K562 (cell line): ENCODE results near the gene DDOST. TPM values are rescaled to one million over a fixed set of nuclear protein-coding genes. Genes with fewer than 3 reads are reported as not detected.
A peak's percentile ranks its signal among the peaks of the same experiment; 100 is the strongest.

Experiments
- ATAC-seq: fragments of 200-7000 bp; cut with Tn5 transposase; 3 replicates; pipeline ENCODE4 v1.9.1; 2020; ENCODE audit warnings: moderate library complexity
- BruUV-seq: library from RNA; stranded (reverse); fragments of 400-500 nt; replicated peaks from 2 replicates; lab custom pipeline; 2021; lab: Mats Ljungman, UMichigan
- CTCF ChIA-PET: fragments of 300-600 bp; formaldehyde crosslinking; extraction: SDS; loops from one replicate; lab custom pipeline; 2021; ENCODE audit warnings: low intra/inter-chr PET ratio; lab: Yijun Ruan, JAX
- POLR2A ChIA-PET: fragments of 300-600, 350-650 bp; sonication (Branson Sonifier 250); formaldehyde crosslinking; extraction: SDS; loops from one replicate; lab custom pipeline; 2021; ENCODE audit warnings: antibody characterized with exemption, inconsistent platforms; lab: Yijun Ruan, JAX
- DNase-seq, 4 experiments: peaks; one replicate each; pipeline versions ENCODE4 v3.0.0 to v3.0.0-alpha.2; 2011 to 2018; ENCODE audit warnings: low spot score in 3 of 4, mixed read lengths in 3 of 4; ENCODE audit errors: extremely low read depth in 1 of 4
- FAIRE-seq: peaks from 2 replicates; lab custom pipeline; 2011; peaks lifted over from hg19 to GRCh38; lab: Jason Lieb, UNC
- H2AFZ ChIP-seq: 2 replicates; pipeline ENCODE4 v1.6.0; 2011; ENCODE audit warnings: low read depth, low read length, control low read depth, inconsistent platforms
- H3K27ac ChIP-seq: fragments of 200-600 bp; 3 replicates; pipeline ENCODE4 v1.8.0; 2011; ENCODE audit warnings: low read depth, mild to moderate bottlenecking, control low read depth, inconsistent platforms, low read length, moderate library complexity, mixed read lengths; ENCODE audit errors: extremely low read depth
- H3K27me3 ChIP-seq, 2 experiments: fragments of 300-600 bp in 1 of 2; 2 replicates in 1 of 2; 3 replicates in 1 of 2; pipeline versions ENCODE4 v1.6.0 to v1.8.0; 2011; ENCODE audit warnings: inconsistent platforms in 2 of 2, low read length in 2 of 2, mild to moderate bottlenecking in 1 of 2, mixed read lengths in 1 of 2, moderate library complexity in 1 of 2; ENCODE audit not compliant: control insufficient read depth in 2 of 2, insufficient read depth in 2 of 2
- H3K36me3 ChIP-seq: fragments of 300-600 bp; 3 replicates; pipeline ENCODE4 v1.8.0; 2011; ENCODE audit warnings: mild to moderate bottlenecking, low read length, inconsistent platforms; ENCODE audit not compliant: control insufficient read depth, insufficient read depth
- H3K4me1 ChIP-seq, 2 experiments: fragments of 200-600 bp in 1 of 2; replicated peaks in 1 of 2; 2 replicates in 1 of 2; 3 replicates in 1 of 2; pipeline versions ENCODE4 v1.5.1 to v1.8.0; 2011; ENCODE audit warnings: inconsistent platforms in 2 of 2, low read length in 2 of 2, mild to moderate bottlenecking in 1 of 2, mixed read lengths in 1 of 2, moderate library complexity in 1 of 2; ENCODE audit not compliant: control insufficient read depth in 2 of 2, insufficient read depth in 2 of 2
- H3K4me2 ChIP-seq: 2 replicates; pipeline ENCODE4 v1.6.1; 2011; ENCODE audit warnings: low read length, control low read depth, inconsistent platforms, mixed read lengths; ENCODE audit not compliant: insufficient read depth
- H3K4me3 ChIP-seq: fragments of 200-600 bp; sonication (generic), shearing (Covaris generic); 2 replicates; pipeline ENCODE4 v1.5.1; 2016; ENCODE audit warnings: control low read depth, inconsistent platforms
- H3K79me2 ChIP-seq: fragments of 200-600 bp; 3 replicates; pipeline ENCODE4 v1.8.0; 2011; ENCODE audit warnings: low read length, inconsistent platforms; ENCODE audit not compliant: control insufficient read depth, insufficient read depth
- H3K9ac ChIP-seq, 2 experiments: 2 replicates each; pipeline versions ENCODE4 v1.6.0 to v1.6.1; 2011; ENCODE audit warnings: low read depth in 2 of 2, low read length in 2 of 2, control low read depth in 1 of 2, inconsistent platforms in 1 of 2, mild to moderate bottlenecking in 1 of 2, mixed read lengths in 1 of 2; ENCODE audit not compliant: insufficient read depth in 1 of 2
- H3K9me1 ChIP-seq: one replicate; pipeline ENCODE4 v1.6.0; 2011; ENCODE audit warnings: inconsistent platforms, mild to moderate bottlenecking, low read length, moderate library complexity; ENCODE audit not compliant: control insufficient read depth, insufficient read depth
- H3K9me3 ChIP-seq: replicated peaks from 2 replicates; pipeline ENCODE4 v1.5.1; 2011; ENCODE audit warnings: low read depth, low read length, inconsistent platforms; ENCODE audit not compliant: control insufficient read depth, insufficient read depth
- H4K20me1 ChIP-seq: replicated peaks from 2 replicates; pipeline ENCODE4 v1.6.1; 2011; ENCODE audit warnings: low read length, inconsistent platforms, mixed read lengths; ENCODE audit not compliant: control insufficient read depth, insufficient read depth
- ATF4 ChIP-seq: fragments of 450-650 bp; formaldehyde crosslinking; IDR thresholded peaks from 2 replicates; pipeline ENCODE4 v1.4.0; 2022; ENCODE audit warnings: mild to moderate bottlenecking, moderate library complexity
- CC2D1A ChIP-seq: fragments of 450-650 bp; IDR thresholded peaks from 2 replicates; pipeline ENCODE4 v1.6.1; 2017; ENCODE audit warnings: mild to moderate bottlenecking
- ETV5 ChIP-seq: sonication (generic); formaldehyde crosslinking; IDR thresholded peaks from 2 replicates; pipeline ENCODE4 v1.4.0; 2020; ENCODE audit warnings: low read depth, mild to moderate bottlenecking, missing genetic modification reagents
- GABPB1 ChIP-seq: sonication (generic); formaldehyde crosslinking; IDR thresholded peaks from 2 replicates; pipeline ENCODE4 v1.8.0; 2022; ENCODE audit warnings: mild to moderate bottlenecking, missing genetic modification reagents
- GATAD2A ChIP-seq: fragments of 450-650 bp; IDR thresholded peaks from 2 replicates; pipeline ENCODE4 v1.6.1; 2017
- MAFK ChIP-seq: IDR thresholded peaks from 2 replicates; pipeline ENCODE4 v1.6.1; 2011; ENCODE audit warnings: low read length, improper control_type of control experiment
- MECOM ChIP-seq: fragments of 250-450 bp; sonication (Bioruptor Pico); IDR thresholded peaks from 2 replicates; pipeline ENCODE4 v1.8.0; 2022; ENCODE audit warnings: inconsistent platforms
- PHF20 ChIP-seq: fragments of 450-650 bp; IDR thresholded peaks from 2 replicates; pipeline ENCODE4 v1.6.1; 2018; ENCODE audit not compliant: partially characterized antibody
- POLR2H ChIP-seq: IDR thresholded peaks from 2 replicates; pipeline ENCODE4 v1.6.1; 2016; ENCODE audit warnings: missing genetic modification characterization, low read depth, mild to moderate bottlenecking, control low read depth, missing compliant biosample characterization, moderate library complexity
- SIN3B ChIP-seq: fragments of 450-650 bp; IDR thresholded peaks from 2 replicates; pipeline ENCODE4 v1.6.1; 2017; ENCODE audit warnings: low read depth, mild to moderate bottlenecking, moderate library complexity
- SPI1 ChIP-seq: IDR thresholded peaks from 2 replicates; pipeline ENCODE4 v1.6.1; 2011; ENCODE audit warnings: low read depth, low read length, control low read depth, borderline replicate concordance
- USF2 ChIP-seq: sonication (generic); formaldehyde crosslinking; IDR thresholded peaks from 2 replicates; pipeline ENCODE4 v1.5.0; 2020; ENCODE audit warnings: missing genetic modification reagents
- ZNF507 ChIP-seq: conservative IDR thresholded peaks from 2 replicates; pipeline ENCODE4 v1.6.1; 2017; ENCODE audit warnings: missing genetic modification characterization, missing compliant biosample characterization
- ZNF609 ChIP-seq: sonication (generic); formaldehyde crosslinking; IDR thresholded peaks from 2 replicates; pipeline ENCODE4 v1.8.1; 2023; ENCODE audit warnings: missing genetic modification reagents, mild to moderate bottlenecking, borderline replicate concordance
- WGBS: fragments of 100-300 bp; shearing (Covaris generic); methylation state at CpG from one replicate; pipeline ENCODE4 v1.1.6; 2016; ENCODE audit warnings: low coverage, mixed read lengths; ENCODE audit not compliant: insufficient coverage; ENCODE audit errors: missing lambda C conversion rate; 5-methylcytosine and 5-hydroxymethylcytosine counted together
- in situ Hi-C: fragments of 300-500 bp; cut with MboI; formaldehyde crosslinking; loops from 4 replicates; pipeline ENCODE4 v1.15.0; 2018; ENCODE audit warnings: inconsistent platforms, mixed read lengths
- intact Hi-C: fragments of 100-400 bp; cut with micrococcal nuclease; formaldehyde crosslinking; loops from 2 replicates; pipeline ENCODE4 v1.14.2; 2022
- polyA plus RNA-seq, 8 experiments: library from polyadenylated mRNA; depleted of rRNA in 4 of 8; stranded (reverse) in 5 of 8; unstranded in 3 of 8; fragments of >200 nt; fragmentation: Nextera tagmentation in 2 of 8; fragmentation: Illumina TruSeq in 1 of 8; extraction: Ambion mirVana in 2 of 8; extraction: Trizol in 1 of 8; gene quantifications; 2 replicates each; pipeline versions ENCODE4 v1.2.1 to v1.2.3, GENCODE V29; 2011 to 2014; ENCODE audit warnings: inconsistent platforms in 1 of 8, missing spikeins in 1 of 8
- total RNA-seq, 7 experiments: library from RNA; depleted of rRNA in 6 of 7; stranded (reverse); fragments of >200 nt in 6 of 7; fragmentation: Illumina TruSeq in 2 of 7; extraction: Trizol in 2 of 7; gene quantifications; 2 replicates each; pipeline versions ENCODE4 v1.2.1 to v1.2.3, GENCODE V29; 2011 to 2021; ENCODE audit warnings: low replicate concordance in 1 of 7
- TF ChIP-seq, protein P1 (sequence below): fragments of 250-450 bp; sonication (Bioruptor Pico); IDR thresholded peaks from 2 replicates; pipeline ENCODE4 v1.4.0; 2020; ENCODE audit warnings: mild to moderate bottlenecking, moderate library complexity, borderline replicate concordance

The DDOST gene
- total and polyA plus RNA-seq, 9 of the 15 experiments (the other 6 are each of a cell fraction or from before 2014, with no cell fraction given), result 173 to 306 (median 222) TPM

- H2AFZ ChIP-seq, result peak overlapping the region; percentile 69
- peaks cover 6 to 23% of the 10 kb centered on the region in 2 experiments; a peak in 3 of 5 replicates for H3K4me1 ChIP-seq
- H3K27ac ChIP-seq, result no peak overlapping the region
- peaks cover 6% of the 10 kb centered on the region for H3K79me2 ChIP-seq
- no TSS peak for BruUV-seq
- H4K20me1 ChIP-seq, result no peaks in the 10 kb centered on the region
- intact Hi-C loops, result no loop called here
- no peaks in the 10 kb centered on the region for H3K9me1 ChIP-seq
- POLR2A ChIA-PET, result interaction anchor here (0.5 to 1.0 kb wide), 3 partner anchors 25 to 1935 kb away, joined by 3 read pairs; no protein-coding TSS in a partner anchor
- ATAC-seq (no peak), DNase-seq (no peak), FAIRE-seq (no peak)
- no peak overlapping the region for H3K4me3 ChIP-seq
- WGBS, result 51% methylated on average over 12 of the region's 16 CpGs
- no peaks in the 10 kb centered on the region; a peak in 1 of 5 replicates for H3K27me3 ChIP-seq
- no peaks in the 10 kb centered on the region for H3K9me3 ChIP-seq
- no peak overlapping the region for H3K4me2 ChIP-seq
- H3K9ac ChIP-seq, result 0 out of 4 replicates have a peak overlapping the region, but pooled peaks of 1 of the 2 experiments have one; percentile 15
- H3K36me3 ChIP-seq, result no peaks in the 10 kb centered on the region
- CTCF ChIA-PET, result no interaction called here
- in situ Hi-C loops, result no loop called here
- TF ChIP-seq MECOM, result no peak
- no peak for TF ChIP-seq PHF20
- TF ChIP-seq SPI1, result no peak
- TF ChIP-seq SIN3B, result no peak
- no peak for TF ChIP-seq ETV5 (CRISPR knock-in tag)
- TF ChIP-seq GATAD2A, result no peak
- no peak for TF ChIP-seq ZNF507
- TF ChIP-seq, protein P1, sequence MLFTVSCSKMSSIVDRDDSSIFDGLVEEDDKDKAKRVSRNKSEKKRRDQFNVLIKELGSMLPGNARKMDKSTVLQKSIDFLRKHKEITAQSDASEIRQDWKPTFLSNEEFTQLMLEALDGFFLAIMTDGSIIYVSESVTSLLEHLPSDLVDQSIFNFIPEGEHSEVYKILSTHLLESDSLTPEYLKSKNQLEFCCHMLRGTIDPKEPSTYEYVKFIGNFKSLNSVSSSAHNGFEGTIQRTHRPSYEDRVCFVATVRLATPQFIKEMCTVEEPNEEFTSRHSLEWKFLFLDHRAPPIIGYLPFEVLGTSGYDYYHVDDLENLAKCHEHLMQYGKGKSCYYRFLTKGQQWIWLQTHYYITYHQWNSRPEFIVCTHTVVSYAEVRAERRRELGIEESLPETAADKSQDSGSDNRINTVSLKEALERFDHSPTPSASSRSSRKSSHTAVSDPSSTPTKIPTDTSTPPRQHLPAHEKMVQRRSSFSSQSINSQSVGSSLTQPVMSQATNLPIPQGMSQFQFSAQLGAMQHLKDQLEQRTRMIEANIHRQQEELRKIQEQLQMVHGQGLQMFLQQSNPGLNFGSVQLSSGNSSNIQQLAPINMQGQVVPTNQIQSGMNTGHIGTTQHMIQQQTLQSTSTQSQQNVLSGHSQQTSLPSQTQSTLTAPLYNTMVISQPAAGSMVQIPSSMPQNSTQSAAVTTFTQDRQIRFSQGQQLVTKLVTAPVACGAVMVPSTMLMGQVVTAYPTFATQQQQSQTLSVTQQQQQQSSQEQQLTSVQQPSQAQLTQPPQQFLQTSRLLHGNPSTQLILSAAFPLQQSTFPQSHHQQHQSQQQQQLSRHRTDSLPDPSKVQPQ (CRISPR knock-in tag), result no peak
- TF ChIP-seq USF2 (CRISPR knock-in tag), result no peak
- TF ChIP-seq GABPB1, result no peak
- no peak for TF ChIP-seq MAFK
- no peak for TF ChIP-seq POLR2H (tag)
- no peak for TF ChIP-seq ZNF609 (CRISPR knock-in tag)
- TF ChIP-seq CC2D1A, result no peak
- no peak for TF ChIP-seq ATF4 (CRISPR knock-in tag)
Measured at GRCh38 chr1:20666146-20666545, 5.0 kb upstream of the DDOST start.
